Stimulated activated CD4-positive, alpha-beta T cell treated with anti-CD3 and anti-CD28 coated beads, Interleukin-15, amount 100 ng/mL, for 24 hours (primary cell): Measurements from ENCODE around the gene TAS2R41.
"Not testable (repeated sequence)": the region's sequence is repeated elsewhere in the genome, so short reads cannot be mapped to it uniquely, and the experiment has no call there.

Experiments
- DNase-seq: peaks from one replicate; pipeline ENCODE4 v3.0.0-alpha.2; 2020

Gene TAS2R41

GRCh38 chr7:143458263-143458662 lies 19.4 kb upstream of the TAS2R41 start:
- DNase-seq = no peak

- no peak for DNase-seq
Observed at GRCh38 chr7:143458681-143459080, 19.0 kb upstream of the TAS2R41 start.

GRCh38 chr7:143459359-143459758 lies 18.3 kb upstream of the TAS2R41 start:
- no peak for DNase-seq

- no peak for DNase-seq
Observed at GRCh38 chr7:143460271-143460979, 17.2 kb upstream of the TAS2R41 start.

- no peak for DNase-seq
Observed at GRCh38 chr7:143462045-143462444, 15.6 kb upstream of the TAS2R41 start.

- DNase-seq = no peak
Observed at GRCh38 chr7:143463556-143463955, 14.1 kb upstream of the TAS2R41 start.

GRCh38 chr7:143463957-143464356 lies 13.7 kb upstream of the TAS2R41 start:
- no peak for DNase-seq

GRCh38 chr7:143467724-143468123 lies 9.9 kb upstream of the TAS2R41 start:
- DNase-seq = no peak

- not testable (repeated sequence) for DNase-seq
Observed at GRCh38 chr7:143472071-143472689, 5.5 kb upstream of the TAS2R41 start.

GRCh38 chr7:143479055-143479766 lies 1.5 kb downstream of the TAS2R41 start:
- no peak for DNase-seq

- DNase-seq = no peak
Observed at GRCh38 chr7:143480501-143480900, 2.8 kb downstream of the TAS2R41 start.

GRCh38 chr7:143484119-143484518 lies 6.4 kb downstream of the TAS2R41 start:
- no peak for DNase-seq

GRCh38 chr7:143485094-143485493 lies 7.4 kb downstream of the TAS2R41 start:
- DNase-seq = no peak

GRCh38 chr7:143485500-143485899 lies 7.8 kb downstream of the TAS2R41 start:
- DNase-seq = no peak

- not testable (repeated sequence) for DNase-seq
Observed at GRCh38 chr7:143486266-143486665, 8.6 kb downstream of the TAS2R41 start.

- no peak for DNase-seq
Observed at GRCh38 chr7:143487061-143487460, 9.4 kb downstream of the TAS2R41 start.

- no peak for DNase-seq
Observed at GRCh38 chr7:143487566-143487965, 9.9 kb downstream of the TAS2R41 start.

GRCh38 chr7:143490717-143491306 lies 13.1 kb downstream of the TAS2R41 start:
- DNase-seq = no peak

GRCh38 chr7:143492043-143492471 lies 14.4 kb downstream of the TAS2R41 start:
- DNase-seq = no peak

- no peak for DNase-seq
Observed at GRCh38 chr7:143492799-143493739, 15.4 kb downstream of the TAS2R41 start.

GRCh38 chr7:143493751-143494150 lies 16.1 kb downstream of the TAS2R41 start:
- DNase-seq = no peak

- DNase-seq = no peak
Observed at GRCh38 chr7:143494622-143495021, 16.9 kb downstream of the TAS2R41 start.
